Measurements from ENCODE around the gene NHLRC4.

DNA sequence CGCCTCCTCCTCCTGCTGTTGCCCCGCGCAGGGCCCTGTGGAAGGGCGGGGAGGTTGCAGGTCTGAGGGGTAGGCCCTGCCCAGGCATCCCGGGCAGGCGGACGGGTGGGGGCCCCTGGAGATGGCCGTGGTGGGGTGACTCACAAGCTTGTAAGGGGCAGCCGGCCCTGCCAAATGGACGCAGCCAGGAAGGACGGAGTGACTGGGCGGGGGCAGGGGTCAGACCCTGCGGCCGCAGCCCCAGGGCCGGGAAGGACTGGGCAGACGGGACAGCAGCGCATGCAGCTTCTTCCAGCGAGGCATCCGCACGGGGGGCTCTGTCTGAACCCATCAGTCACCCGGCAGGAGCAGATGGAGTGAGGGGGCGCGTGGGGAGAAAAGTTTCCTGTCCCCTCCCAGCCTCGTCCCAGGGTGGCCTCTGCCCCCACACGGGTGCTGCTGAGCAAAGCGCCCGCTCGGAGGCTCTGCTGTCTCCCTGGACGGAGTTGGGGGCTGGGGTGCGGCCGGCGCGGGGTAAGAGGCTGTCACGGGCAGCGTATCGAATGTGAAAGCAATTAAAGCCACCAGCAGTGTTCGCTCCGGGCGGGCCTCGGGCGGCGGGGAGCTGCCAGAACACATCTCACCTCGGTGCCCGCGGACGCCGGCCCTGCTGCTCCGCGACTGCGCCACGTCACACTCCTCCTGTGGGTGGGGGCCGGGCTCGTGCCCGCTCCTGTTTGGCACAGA lies 12.0 kb upstream of the NHLRC4 start:
- TF ChIP-seq GTF2F1 (IDR thresholded peaks at IDR 0.05; ENCODE audit: low read depth, low read length) (no peak), EZH2 (IDR thresholded peaks at IDR 0.05; ENCODE audit: borderline replicate concordance, low read depth, low read length) (no peak), EHMT2 (IDR thresholded peaks at IDR 0.05) (no peak), SMARCC2 (IDR thresholded peaks at IDR 0.05; ENCODE audit: low read depth) (no peak), ZKSCAN1 (IDR thresholded peaks at IDR 0.05; ENCODE audit: low read depth, low read length) (no peak), MYNN (IDR thresholded peaks at IDR 0.05) (no peak), MYNN (CRISPR knock-in tag; IDR thresholded peaks at IDR 0.05) (no peak), SETDB1 (IDR thresholded peaks at IDR 0.05; ENCODE audit: low read length) (no peak)
- TF ChIP-seq, protein P1, sequence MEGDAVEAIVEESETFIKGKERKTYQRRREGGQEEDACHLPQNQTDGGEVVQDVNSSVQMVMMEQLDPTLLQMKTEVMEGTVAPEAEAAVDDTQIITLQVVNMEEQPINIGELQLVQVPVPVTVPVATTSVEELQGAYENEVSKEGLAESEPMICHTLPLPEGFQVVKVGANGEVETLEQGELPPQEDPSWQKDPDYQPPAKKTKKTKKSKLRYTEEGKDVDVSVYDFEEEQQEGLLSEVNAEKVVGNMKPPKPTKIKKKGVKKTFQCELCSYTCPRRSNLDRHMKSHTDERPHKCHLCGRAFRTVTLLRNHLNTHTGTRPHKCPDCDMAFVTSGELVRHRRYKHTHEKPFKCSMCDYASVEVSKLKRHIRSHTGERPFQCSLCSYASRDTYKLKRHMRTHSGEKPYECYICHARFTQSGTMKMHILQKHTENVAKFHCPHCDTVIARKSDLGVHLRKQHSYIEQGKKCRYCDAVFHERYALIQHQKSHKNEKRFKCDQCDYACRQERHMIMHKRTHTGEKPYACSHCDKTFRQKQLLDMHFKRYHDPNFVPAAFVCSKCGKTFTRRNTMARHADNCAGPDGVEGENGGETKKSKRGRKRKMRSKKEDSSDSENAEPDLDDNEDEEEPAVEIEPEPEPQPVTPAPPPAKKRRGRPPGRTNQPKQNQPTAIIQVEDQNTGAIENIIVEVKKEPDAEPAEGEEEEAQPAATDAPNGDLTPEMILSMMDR (IDR thresholded peaks at IDR 0.05 in 2 of 3, conservative IDR thresholded peaks at IDR 0.05 in 1 of 3; ENCODE audit: insufficient read depth in 2 of 3, low read depth in 1 of 3, low read length in 3 of 3) = no peak
- TF ChIP-seq, protein P2, sequence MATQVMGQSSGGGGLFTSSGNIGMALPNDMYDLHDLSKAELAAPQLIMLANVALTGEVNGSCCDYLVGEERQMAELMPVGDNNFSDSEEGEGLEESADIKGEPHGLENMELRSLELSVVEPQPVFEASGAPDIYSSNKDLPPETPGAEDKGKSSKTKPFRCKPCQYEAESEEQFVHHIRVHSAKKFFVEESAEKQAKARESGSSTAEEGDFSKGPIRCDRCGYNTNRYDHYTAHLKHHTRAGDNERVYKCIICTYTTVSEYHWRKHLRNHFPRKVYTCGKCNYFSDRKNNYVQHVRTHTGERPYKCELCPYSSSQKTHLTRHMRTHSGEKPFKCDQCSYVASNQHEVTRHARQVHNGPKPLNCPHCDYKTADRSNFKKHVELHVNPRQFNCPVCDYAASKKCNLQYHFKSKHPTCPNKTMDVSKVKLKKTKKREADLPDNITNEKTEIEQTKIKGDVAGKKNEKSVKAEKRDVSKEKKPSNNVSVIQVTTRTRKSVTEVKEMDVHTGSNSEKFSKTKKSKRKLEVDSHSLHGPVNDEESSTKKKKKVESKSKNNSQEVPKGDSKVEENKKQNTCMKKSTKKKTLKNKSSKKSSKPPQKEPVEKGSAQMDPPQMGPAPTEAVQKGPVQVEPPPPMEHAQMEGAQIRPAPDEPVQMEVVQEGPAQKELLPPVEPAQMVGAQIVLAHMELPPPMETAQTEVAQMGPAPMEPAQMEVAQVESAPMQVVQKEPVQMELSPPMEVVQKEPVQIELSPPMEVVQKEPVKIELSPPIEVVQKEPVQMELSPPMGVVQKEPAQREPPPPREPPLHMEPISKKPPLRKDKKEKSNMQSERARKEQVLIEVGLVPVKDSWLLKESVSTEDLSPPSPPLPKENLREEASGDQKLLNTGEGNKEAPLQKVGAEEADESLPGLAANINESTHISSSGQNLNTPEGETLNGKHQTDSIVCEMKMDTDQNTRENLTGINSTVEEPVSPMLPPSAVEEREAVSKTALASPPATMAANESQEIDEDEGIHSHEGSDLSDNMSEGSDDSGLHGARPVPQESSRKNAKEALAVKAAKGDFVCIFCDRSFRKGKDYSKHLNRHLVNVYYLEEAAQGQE (IDR thresholded peaks at IDR 0.05; ENCODE audit: borderline replicate concordance) = no peak
- TF ChIP-seq, protein P2 (CRISPR knock-in tag; IDR thresholded peaks at IDR 0.05; ENCODE audit: low read depth) = no peak
